Ectodermal cell (in vitro differentiated cells): ENCODE data around the gene CLMN.
"Not testable (repeated sequence)": the region's sequence is repeated elsewhere in the genome, so short reads cannot be mapped to it uniquely, and the experiment has no call there.

ENCODE experiments used
- H3K27ac ChIP-seq: 2 replicates; pipeline ENCODE4 v1.7.0; 2013; ENCODE audit warnings: mild to moderate bottlenecking, low read depth, low read length; ENCODE audit not compliant: insufficient read depth, poor library complexity, severe bottlenecking
- H3K27me3 ChIP-seq: 2 replicates; pipeline ENCODE4 v1.7.0; 2013; ENCODE audit warnings: mild to moderate bottlenecking, low read length; ENCODE audit not compliant: insufficient read depth, control insufficient read depth, poor library complexity, severe bottlenecking
- H3K36me3 ChIP-seq: one replicate; pipeline ENCODE4 v1.7.0; 2013; ENCODE audit warnings: low read length; ENCODE audit not compliant: control insufficient read depth, insufficient read depth
- H3K4me1 ChIP-seq: one replicate; pipeline ENCODE4 v1.7.0; 2013; ENCODE audit warnings: low read length; ENCODE audit not compliant: control insufficient read depth, insufficient read depth
- H3K4me3 ChIP-seq: 2 replicates; pipeline ENCODE4 v1.7.0; 2013; ENCODE audit warnings: low read depth, low read length, control low read depth; ENCODE audit not compliant: insufficient read depth
- H3K9me3 ChIP-seq: 2 replicates; pipeline ENCODE4 v1.7.0; 2013; ENCODE audit warnings: mild to moderate bottlenecking, low read length, moderate library complexity; ENCODE audit not compliant: control insufficient read depth
- WGBS, 2 experiments: methylation state at CpG; one replicate each; pipeline ENCODE4 v1.1.7; 2013; ENCODE audit warnings: missing lambda C conversion rate in 2 of 2; 5-methylcytosine and 5-hydroxymethylcytosine counted together

CLMN gene

DNA sequence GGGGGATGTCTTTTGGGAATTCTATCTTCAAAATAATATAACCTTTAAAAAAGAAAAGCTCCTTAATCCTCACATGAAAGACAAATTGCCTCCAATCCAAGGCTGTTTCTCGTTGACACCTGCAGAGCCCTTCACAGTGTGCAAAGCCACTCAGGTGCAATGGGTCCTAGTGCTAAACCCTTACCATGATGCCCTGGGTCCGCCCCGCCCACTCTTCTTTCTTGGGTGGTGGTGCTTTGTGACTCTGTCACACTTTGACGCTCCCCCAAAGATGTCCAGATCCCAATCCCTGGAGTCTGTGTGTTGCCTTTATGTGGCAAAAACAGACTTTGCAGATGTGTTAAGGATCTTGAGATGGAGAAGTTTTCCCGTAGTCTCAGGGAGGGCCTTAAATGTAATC is 29.7 kb downstream of the CLMN start:
- H3K27me3 ChIP-seq = no peaks in the 10 kb centered on the region
- 92 to 93% methylated on average over 5 of the region's 5 CpGs for WGBS, 2 experiments
- peaks cover 7% of the 10 kb centered on the region for H3K4me1 ChIP-seq
- no peaks in the 10 kb centered on the region for H3K36me3 ChIP-seq
- no peak overlapping the region for H3K27ac ChIP-seq
- no peak overlapping the region for H3K4me3 ChIP-seq
- no peaks in the 10 kb centered on the region for H3K9me3 ChIP-seq

DNA sequence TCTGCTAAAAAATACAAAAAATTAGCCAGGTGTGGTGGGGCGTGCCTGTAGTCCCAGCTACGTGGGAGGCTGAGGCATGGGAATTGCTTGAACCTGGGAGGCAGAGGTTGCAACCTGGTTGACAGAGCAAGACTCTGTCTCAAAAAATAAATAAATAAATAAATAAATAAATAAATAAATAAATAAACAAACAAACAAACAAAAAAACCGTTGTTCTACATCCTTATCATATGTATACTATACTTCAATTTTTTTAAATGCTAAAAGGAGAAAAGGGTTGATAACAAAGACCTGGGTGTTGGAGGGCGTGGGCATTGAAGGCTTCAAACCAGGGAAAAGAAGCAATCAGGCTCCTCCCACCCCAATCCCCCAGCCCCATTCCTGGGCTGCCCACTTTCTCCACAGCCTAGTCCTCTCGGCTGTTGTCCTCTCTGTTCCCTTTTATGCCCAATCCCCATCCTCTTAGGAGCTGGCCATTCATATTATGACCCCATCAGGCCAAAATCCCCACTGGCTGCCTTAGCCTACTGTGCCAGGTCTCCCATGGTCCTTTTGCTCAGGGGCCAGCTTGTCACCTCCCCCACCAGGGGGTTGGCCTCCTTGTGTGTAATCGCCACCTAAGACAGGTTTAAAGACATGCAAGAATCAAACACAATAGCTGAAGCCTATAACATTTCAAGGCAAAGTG is 30.2 kb downstream of the CLMN start:
- H3K4me1 ChIP-seq = peaks cover 7% of the 10 kb centered on the region
- no peak overlapping the region for H3K27ac ChIP-seq
- H3K9me3 ChIP-seq = no peaks in the 10 kb centered on the region
- H3K27me3 ChIP-seq = no peaks in the 10 kb centered on the region
- no peaks in the 10 kb centered on the region for H3K36me3 ChIP-seq
- WGBS, 2 experiments = 88% methylated on average over 4 to 5 of the region's 6 CpGs
- H3K4me3 ChIP-seq = no peak overlapping the region

DNA sequence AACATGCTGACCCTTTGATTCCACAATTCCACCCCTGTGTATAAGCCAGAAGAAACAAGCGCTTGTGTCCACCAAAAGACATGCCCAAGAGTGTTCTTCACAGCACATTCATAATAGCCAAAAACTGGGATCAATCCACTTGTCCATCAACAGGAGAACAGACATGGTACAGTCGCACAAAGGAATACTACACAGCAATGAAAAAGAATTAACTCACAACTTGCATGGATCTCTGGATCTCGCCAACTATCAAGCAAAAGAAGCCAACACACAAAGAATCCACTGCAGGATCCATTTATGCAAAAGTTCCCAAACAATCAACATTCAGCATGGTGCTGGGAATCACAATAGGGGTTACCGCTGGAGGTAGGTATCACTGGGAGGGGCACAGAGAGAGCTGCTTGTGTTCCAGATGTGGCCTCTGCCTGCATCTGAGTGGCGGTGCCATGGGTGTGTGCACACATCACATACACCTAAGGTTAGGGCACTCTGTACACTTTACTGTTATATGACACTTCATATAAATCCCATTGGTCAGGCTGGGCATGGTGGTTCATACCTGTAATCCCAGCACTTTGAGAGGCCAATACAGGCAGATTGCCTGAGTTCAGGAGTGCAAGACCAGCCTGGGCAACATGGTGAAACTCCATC is 30.9 kb downstream of the CLMN start:
- Histone ChIP-seq H3K27ac (no peak overlapping the region), H3K36me3 (no peaks in the 10 kb centered on the region), H3K4me1 (peaks cover 7% of the 10 kb centered on the region), H3K27me3 (no peaks in the 10 kb centered on the region), H3K9me3 (no peaks in the 10 kb centered on the region), H3K4me3 (no peak overlapping the region)
- 92 to 97% methylated on average over 5 of the region's 5 CpGs for WGBS, 2 experiments

DNA sequence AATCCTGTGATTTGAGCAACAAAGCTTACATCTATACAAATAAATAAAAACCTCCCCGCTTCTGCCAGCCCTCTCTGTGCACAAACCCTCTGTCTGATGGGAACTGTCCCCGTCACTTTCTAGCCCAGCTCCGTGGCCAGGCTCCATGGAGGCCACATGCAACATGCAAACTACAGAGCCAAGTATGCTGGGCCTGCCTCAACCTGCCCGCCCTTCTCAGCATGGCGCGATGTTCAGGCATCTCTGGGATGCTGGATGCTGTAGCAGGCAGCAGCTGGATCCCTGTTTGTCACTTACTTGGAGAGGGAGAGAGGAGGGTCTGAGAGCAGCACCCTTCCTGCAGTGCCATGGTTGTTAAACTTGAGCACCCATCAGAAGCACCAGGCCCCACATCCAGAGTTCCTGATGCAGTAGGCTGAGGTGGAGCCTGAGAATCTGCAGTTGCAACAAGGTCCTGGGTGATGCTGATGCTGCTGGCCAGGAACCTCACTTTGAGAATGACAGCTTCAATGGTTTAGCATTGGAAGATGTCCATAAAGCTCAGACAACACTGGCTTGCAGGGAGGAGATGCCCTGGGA is 32.4 kb downstream of the CLMN start:
- no peaks in the 10 kb centered on the region for H3K9me3 ChIP-seq
- WGBS, 2 experiments = 82 to 87% methylated on average over 6 of the region's 6 CpGs
- peaks cover 7% of the 10 kb centered on the region for H3K4me1 ChIP-seq
- no peaks in the 10 kb centered on the region for H3K27me3 ChIP-seq
- H3K4me3 ChIP-seq = no peak overlapping the region
- H3K36me3 ChIP-seq = no peaks in the 10 kb centered on the region
- no peak overlapping the region for H3K27ac ChIP-seq

DNA sequence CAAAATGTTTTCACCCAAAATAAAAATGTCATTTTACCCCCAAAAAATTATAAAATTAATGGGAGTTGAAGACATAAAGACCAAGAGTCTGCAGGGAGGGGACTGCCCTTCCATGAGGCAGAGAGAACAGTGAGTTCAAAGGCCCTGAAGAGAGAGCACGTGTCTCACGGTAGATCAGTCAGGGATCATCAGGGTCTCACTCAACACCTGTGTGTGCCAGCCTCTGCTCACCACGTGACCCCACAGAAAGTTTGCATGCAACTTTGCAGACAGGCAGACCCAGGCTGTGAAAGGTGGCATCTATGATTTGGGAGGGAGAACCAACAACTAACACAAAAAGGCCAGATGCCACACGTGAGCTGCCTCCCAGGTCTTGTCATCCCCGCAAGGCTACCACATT is 33.1 kb downstream of the CLMN start:
- Histone ChIP-seq H3K27ac (no peak overlapping the region), H3K36me3 (no peaks in the 10 kb centered on the region), H3K9me3 (no peaks in the 10 kb centered on the region), H3K4me3 (no peak overlapping the region), H3K27me3 (no peaks in the 10 kb centered on the region), H3K4me1 (peaks cover 7% of the 10 kb centered on the region)
- 86 to 89% methylated on average over 5 of the region's 5 CpGs for WGBS, 2 experiments

DNA sequence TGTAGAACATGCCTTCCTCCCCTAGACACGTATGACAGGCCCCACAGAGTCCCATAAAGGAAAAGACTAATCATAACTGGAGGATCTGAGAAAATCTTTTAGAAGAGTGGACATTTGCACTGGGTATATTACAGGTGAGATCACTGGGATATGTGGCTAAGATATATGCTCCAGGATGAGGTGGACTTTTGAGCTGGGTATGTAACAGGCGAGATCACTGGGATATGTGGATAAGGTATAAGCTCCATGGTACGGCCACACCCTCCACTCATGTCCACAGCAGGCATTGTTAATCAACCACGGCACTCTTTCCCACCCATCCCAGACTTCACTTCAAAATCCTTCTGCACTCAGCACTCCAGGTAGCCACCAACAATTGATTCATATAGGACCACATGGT is 34.1 kb downstream of the CLMN start:
- Histone ChIP-seq H3K27ac (no peak overlapping the region), H3K4me1 (peaks cover 7% of the 10 kb centered on the region), H3K9me3 (no peaks in the 10 kb centered on the region), H3K4me3 (no peak overlapping the region), H3K27me3 (no peaks in the 10 kb centered on the region), H3K36me3 (no peaks in the 10 kb centered on the region)
- 84 to 88% methylated on average over 4 of the region's 4 CpGs for WGBS, 2 experiments

DNA sequence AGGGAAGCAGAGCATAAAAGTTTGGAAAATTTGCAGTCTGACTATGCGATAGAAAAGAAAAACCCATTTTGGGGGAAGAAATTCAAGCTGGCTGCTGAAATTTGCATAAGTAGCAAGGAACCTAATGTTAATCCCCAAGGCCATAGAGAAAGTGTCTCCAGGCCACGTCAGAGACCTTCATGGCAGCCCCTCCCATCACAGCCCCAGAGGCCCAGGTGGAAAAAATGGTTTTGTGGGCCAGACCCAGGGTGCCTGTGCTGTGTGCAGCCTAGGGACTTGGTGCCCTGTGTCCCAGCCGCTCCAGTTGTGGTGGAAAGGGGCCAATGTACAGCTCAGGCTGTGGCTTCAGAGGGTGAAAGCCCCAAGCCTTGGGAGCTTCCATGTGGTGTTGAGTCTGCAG is 35.9 kb downstream of the CLMN start:
- H3K27ac ChIP-seq, H3K27me3 ChIP-seq, H3K36me3 ChIP-seq, H3K9me3 ChIP-seq, H3K4me1 ChIP-seq, H3K4me3 ChIP-seq: not testable (repeated sequence)
- 90 to 93% methylated on average over 3 of the region's 3 CpGs for WGBS, 2 experiments

DNA sequence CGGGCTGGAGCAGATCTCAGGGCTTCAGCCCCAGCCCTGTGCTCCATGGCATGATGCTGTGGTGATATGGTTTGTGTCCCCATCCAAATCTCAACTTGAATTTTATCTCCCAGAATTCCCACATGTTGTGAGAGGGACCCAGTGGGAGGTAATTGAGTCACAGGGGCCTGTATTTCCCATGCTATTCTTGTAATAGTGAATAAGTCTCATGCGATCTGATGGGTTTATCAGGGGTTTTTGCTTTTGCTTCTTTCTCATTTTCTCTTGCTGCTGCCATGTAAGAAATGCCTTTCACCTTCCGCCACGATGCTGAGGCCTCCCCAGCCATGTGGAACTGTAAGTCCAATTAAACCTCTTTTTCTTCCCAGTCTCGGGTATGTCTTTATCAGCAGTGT is 36.7 kb downstream of the CLMN start:
- not testable (repeated sequence) for H3K9me3 ChIP-seq, H3K27me3 ChIP-seq, H3K27ac ChIP-seq, H3K4me3 ChIP-seq, H3K36me3 ChIP-seq, H3K4me1 ChIP-seq
- 89 to 91% methylated on average over 4 to 5 of the region's 5 CpGs for WGBS, 2 experiments

DNA sequence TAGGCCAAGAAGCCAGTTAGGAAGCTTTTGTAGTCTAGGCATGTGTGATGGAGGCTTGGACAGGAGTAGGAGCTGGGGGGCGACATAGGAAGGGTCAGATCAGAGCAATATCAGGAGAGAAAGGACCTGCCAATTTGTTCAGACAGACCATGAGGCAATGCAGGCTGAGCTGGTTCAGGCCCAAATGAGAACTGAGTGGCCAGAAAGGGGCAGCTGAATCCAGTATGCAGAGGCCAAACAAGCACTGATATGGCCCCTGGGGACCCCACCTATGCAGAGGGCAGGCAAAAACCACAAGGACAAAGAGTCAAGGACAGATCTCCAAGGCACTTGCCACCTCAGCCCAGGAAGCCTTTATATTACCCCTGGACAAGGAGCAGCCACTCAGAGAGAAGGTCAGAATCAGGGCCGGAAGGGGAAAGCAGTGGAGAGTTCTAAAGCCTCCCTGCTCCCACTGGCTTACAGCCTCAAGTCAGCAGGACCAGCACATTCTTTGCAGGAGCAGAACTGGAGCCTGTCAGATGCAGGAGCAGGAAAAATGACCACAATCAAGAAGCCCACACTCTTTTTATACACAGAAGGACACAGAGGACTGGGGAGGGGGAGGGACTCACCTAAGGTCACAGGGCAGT is 37.2 kb downstream of the CLMN start:
- Histone ChIP-seq H3K36me3 (no peaks in the 10 kb centered on the region), H3K4me1 (peaks cover 6% of the 10 kb centered on the region), H3K9me3 (no peaks in the 10 kb centered on the region), H3K27ac (no peak overlapping the region), H3K4me3 (no peak overlapping the region), H3K27me3 (no peaks in the 10 kb centered on the region)
- WGBS, 2 experiments = 45 to 47% methylated on average over 2 of the region's 2 CpGs

DNA sequence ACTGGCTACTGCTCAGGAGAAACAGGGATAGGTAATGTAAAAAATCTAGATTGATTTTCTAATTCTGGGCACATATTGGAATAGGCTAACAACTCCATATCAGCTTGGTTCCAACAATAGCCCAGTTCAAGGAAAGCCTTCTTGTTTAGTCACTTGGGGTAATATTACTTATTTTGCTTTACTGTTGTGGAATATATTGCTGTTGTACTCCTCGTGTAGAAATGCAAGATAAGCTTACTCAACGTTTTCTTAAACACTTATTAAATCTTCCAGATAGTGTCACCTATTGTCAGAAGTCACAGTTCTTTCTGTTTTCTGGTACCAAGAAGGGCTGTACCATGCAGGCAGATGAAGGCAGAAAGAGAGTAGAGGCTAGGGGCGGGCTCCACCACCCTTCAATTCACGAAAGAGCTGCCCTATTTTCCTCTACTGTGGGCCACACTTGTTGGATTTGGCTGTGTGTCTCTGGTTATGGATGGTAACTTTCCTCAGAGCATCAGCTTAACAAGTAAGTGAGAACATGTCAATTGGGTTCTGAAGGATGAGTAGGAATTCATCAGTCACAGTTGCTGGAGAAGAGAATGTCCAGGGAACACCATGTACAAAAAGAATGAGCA is 38.0 kb downstream of the CLMN start:
- 97 to 100% methylated on average over 4 of the region's 4 CpGs for WGBS, 2 experiments
- Histone ChIP-seq H3K27ac (no peak overlapping the region), H3K9me3 (no peaks in the 10 kb centered on the region), H3K4me1 (no peaks in the 10 kb centered on the region), H3K4me3 (no peak overlapping the region), H3K36me3 (no peaks in the 10 kb centered on the region), H3K27me3 (no peaks in the 10 kb centered on the region)
